CD4-positive, alpha-beta memory T cell (primary cell): ENCODE data around the gene HBM. TPM values are rescaled to one million over a fixed set of nuclear protein-coding genes. Genes with fewer than 3 reads are reported as not detected.

Source experiments
- polyA plus RNA-seq, 2 donors: library from polyadenylated mRNA; unstranded; fragments of 300-500 nt; fragmentation: Illumina TruSeq; gene quantifications; one replicate each; pipeline ENCODE4 v1.2.3, GENCODE V29; 2021
- total RNA-seq, 2 experiments: library from RNA; stranded (reverse); gene quantifications; one replicate each; pipeline ENCODE4 v1.2.3, GENCODE V29; 2021

Gene HBM
- total and polyA plus RNA-seq, 4 experiments from 2014 or later: not detected

Other genes starting within 250 kb of the HBM start
- gene POLR3K, start 112.4 kb upstream of the HBM start, total RNA-seq: 10 to 100 TPM; 19.9 to 21.7 TPM
- 10 to 100 TPM; 41.5 to 43.1 TPM for gene POLR3K, start 112.4 kb upstream of the HBM start, polyA plus RNA-seq
- 10 to 100 TPM in 1 of 2 experiments, 1 to 10 TPM in 1; 10.0 to 10.2 TPM for gene SNRNP25, start 112.2 kb upstream of the HBM start, total RNA-seq
- gene SNRNP25, start 112.2 kb upstream of the HBM start, polyA plus RNA-seq: 10 to 100 TPM; 12.5 to 20.1 TPM
- not detected for gene RHBDF1, start 93.3 kb upstream of the HBM start, total RNA-seq
- not detected for gene RHBDF1, start 93.3 kb upstream of the HBM start, polyA plus RNA-seq
- gene MPG, start 87.8 kb upstream of the HBM start, total RNA-seq: 10 to 100 TPM; 30.7 TPM
- 10 to 100 TPM; 58.1 to 82.6 TPM for gene MPG, start 87.8 kb upstream of the HBM start, polyA plus RNA-seq
- gene NPRL3, start 27.3 kb upstream of the HBM start, total RNA-seq: 10 to 100 TPM; 38.6 to 40.5 TPM
- gene NPRL3, start 27.3 kb upstream of the HBM start, polyA plus RNA-seq: 10 to 100 TPM in 1 of 2 donors, 1 to 10 TPM in 1; 9.0 to 15.2 TPM
- gene HBZ, start 13.3 kb upstream of the HBM start, total RNA-seq: not detected
- not detected for gene HBZ, start 13.3 kb upstream of the HBM start, polyA plus RNA-seq
- under 1 TPM in 1 of 2 experiments, not detected in 1; 0.75 TPM for gene HBA2, start 6.9 kb downstream of the HBM start, total RNA-seq
- 1 to 10 TPM in 1 of 2 donors, under 1 TPM in 1; 0.83 to 1.1 TPM for gene HBA2, start 6.9 kb downstream of the HBM start, polyA plus RNA-seq
- gene HBA1, start 10.7 kb downstream of the HBM start, total RNA-seq: under 1 TPM in 1 of 2 experiments, not detected in 1; 0.76 TPM
- not detected for gene HBA1, start 10.7 kb downstream of the HBM start, polyA plus RNA-seq
- gene HBQ1, start 14.5 kb downstream of the HBM start, total RNA-seq: not detected
- gene HBQ1, start 14.5 kb downstream of the HBM start, polyA plus RNA-seq: not detected
- gene LUC7L, start 63.5 kb downstream of the HBM start, total RNA-seq: 100 to 1,000 TPM; 147 to 157 TPM
- 10 to 100 TPM in 1 of 2 donors, 1 to 10 TPM in 1; 5.1 to 12.9 TPM for gene LUC7L, start 63.5 kb downstream of the HBM start, polyA plus RNA-seq
- 10 to 100 TPM; 34.8 to 41.1 TPM for gene FAM234A, start 68.8 kb downstream of the HBM start, total RNA-seq
- 10 to 100 TPM; 18.2 to 35.1 TPM for gene FAM234A, start 68.8 kb downstream of the HBM start, polyA plus RNA-seq
- under 1 TPM in 1 of 2 experiments, not detected in 1; 0.44 TPM for gene RGS11, start 110.0 kb downstream of the HBM start, total RNA-seq
- gene RGS11, start 110.0 kb downstream of the HBM start, polyA plus RNA-seq: not detected
- gene ARHGDIG, start 114.6 kb downstream of the HBM start, total RNA-seq: under 1 TPM in 1 of 2 experiments, not detected in 1; 0.96 TPM
- gene ARHGDIG, start 114.6 kb downstream of the HBM start, polyA plus RNA-seq: not detected
- not detected for gene PDIA2, start 117.2 kb downstream of the HBM start, total RNA-seq
- gene PDIA2, start 117.2 kb downstream of the HBM start, polyA plus RNA-seq: not detected
- 10 to 100 TPM; 40.3 to 43.0 TPM for gene AXIN1, start 186.7 kb downstream of the HBM start, total RNA-seq
- gene AXIN1, start 186.7 kb downstream of the HBM start, polyA plus RNA-seq: 1 to 10 TPM in 1 of 2 donors, under 1 TPM in 1; 0.67 to 6.0 TPM
- 10 to 100 TPM; 27.9 to 29.2 TPM for gene MRPL28, start 204.6 kb downstream of the HBM start, total RNA-seq
- 10 to 100 TPM; 58.6 to 59.2 TPM for gene MRPL28, start 204.6 kb downstream of the HBM start, polyA plus RNA-seq
- gene PGAP6, start 216.0 kb downstream of the HBM start, total RNA-seq: 10 to 100 TPM; 72.2 to 73.5 TPM
- gene PGAP6, start 216.0 kb downstream of the HBM start, polyA plus RNA-seq: 10 to 100 TPM; 22.7 to 40.5 TPM
- 10 to 100 TPM; 34.9 to 35.4 TPM for gene NME4, start 231.2 kb downstream of the HBM start, total RNA-seq
- gene NME4, start 231.2 kb downstream of the HBM start, polyA plus RNA-seq: 10 to 100 TPM; 54.4 to 61.7 TPM
- gene DECR2, start 235.9 kb downstream of the HBM start, total RNA-seq: 1 to 10 TPM; 5.1 to 7.3 TPM
- 1 to 10 TPM; 3.4 to 4.1 TPM for gene DECR2, start 235.9 kb downstream of the HBM start, polyA plus RNA-seq